ENCODE measurements around the gene ST6GALNAC5.

DNA sequence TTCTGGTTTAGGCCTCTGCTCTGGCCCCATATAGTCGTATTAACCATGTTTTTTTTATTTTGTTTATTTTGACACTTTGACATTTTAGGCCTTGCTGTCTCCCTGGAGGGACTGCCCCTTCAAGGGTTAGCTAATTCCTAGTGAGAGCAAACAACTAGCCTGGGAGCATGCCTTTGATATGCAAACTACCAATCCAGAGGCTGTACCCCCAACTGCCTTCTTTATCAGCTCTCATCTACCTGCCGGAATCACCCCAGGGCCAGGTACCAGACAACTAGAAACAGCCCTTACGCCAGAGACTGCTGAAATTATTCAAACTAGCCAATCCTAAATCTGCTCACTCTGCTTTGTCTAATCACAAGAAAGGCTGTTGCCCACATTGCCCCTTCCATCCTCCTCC is 13.0 kb upstream of the ST6GALNAC5 start:
- no peak for TF ChIP-seq EZH2 (IDR thresholded peaks at IDR 0.05; ENCODE audit: borderline replicate concordance, low read length)
- TF ChIP-seq CTCF (conservative IDR thresholded peaks at IDR 0.05 in 1 of 2, IDR thresholded peaks at IDR 0.05 in 1 of 2; ENCODE audit: extremely low read depth in 1 of 2, insufficient read depth in 1 of 2, low read depth in 1 of 2, low read length in 2 of 2): no peak

Data from mammary epithelial cell (primary cell).